ENCODE data around the gene ITIH5.

DNA sequence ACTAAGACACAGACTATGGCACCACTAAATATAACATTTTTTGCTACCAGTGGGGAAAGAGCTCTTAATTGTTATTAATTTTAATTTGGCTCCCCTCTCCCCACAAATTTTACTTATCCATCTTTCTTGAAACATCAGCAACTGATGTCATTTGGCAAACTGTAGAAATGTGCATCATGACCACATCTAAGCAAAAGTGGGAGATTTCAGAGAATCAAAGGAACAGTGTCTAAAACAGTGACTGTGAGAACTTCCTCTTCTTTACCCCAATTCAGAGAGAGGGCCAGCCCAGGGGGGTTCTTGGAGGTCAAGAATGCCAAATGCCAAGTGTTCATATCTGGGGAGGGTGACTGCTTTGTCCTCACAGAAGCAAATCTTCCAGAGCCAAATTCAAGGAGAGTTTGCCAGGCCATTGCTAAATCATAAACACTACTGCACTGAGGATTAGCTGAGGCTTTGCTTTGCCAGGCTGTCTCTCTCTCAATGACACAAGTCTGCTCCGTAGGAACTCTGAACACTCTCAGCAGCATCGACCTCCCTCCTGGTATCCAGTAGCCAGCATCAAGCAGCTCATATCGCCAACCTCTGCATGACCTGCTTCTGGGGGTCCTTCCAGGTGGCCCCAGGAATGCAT lies 65.6 kb downstream of the ITIH5 start:
- TF ChIP-seq, protein P1, sequence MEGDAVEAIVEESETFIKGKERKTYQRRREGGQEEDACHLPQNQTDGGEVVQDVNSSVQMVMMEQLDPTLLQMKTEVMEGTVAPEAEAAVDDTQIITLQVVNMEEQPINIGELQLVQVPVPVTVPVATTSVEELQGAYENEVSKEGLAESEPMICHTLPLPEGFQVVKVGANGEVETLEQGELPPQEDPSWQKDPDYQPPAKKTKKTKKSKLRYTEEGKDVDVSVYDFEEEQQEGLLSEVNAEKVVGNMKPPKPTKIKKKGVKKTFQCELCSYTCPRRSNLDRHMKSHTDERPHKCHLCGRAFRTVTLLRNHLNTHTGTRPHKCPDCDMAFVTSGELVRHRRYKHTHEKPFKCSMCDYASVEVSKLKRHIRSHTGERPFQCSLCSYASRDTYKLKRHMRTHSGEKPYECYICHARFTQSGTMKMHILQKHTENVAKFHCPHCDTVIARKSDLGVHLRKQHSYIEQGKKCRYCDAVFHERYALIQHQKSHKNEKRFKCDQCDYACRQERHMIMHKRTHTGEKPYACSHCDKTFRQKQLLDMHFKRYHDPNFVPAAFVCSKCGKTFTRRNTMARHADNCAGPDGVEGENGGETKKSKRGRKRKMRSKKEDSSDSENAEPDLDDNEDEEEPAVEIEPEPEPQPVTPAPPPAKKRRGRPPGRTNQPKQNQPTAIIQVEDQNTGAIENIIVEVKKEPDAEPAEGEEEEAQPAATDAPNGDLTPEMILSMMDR (IDR thresholded peaks at IDR 0.05; ENCODE audit: poor library complexity, severe bottlenecking): no peak
- TF ChIP-seq SMC3 (conservative IDR thresholded peaks at IDR 0.05; ENCODE audit: poor library complexity) (no peak), TAF1 (IDR thresholded peaks at IDR 0.05; ENCODE audit: low read depth) (no peak), MXI1 (conservative IDR thresholded peaks at IDR 0.05; ENCODE audit: poor library complexity, severe bottlenecking) (no peak), POLR2AphosphoS5 (IDR thresholded peaks at IDR 0.05) (no peak)
- TF ChIP-seq, protein P2, sequence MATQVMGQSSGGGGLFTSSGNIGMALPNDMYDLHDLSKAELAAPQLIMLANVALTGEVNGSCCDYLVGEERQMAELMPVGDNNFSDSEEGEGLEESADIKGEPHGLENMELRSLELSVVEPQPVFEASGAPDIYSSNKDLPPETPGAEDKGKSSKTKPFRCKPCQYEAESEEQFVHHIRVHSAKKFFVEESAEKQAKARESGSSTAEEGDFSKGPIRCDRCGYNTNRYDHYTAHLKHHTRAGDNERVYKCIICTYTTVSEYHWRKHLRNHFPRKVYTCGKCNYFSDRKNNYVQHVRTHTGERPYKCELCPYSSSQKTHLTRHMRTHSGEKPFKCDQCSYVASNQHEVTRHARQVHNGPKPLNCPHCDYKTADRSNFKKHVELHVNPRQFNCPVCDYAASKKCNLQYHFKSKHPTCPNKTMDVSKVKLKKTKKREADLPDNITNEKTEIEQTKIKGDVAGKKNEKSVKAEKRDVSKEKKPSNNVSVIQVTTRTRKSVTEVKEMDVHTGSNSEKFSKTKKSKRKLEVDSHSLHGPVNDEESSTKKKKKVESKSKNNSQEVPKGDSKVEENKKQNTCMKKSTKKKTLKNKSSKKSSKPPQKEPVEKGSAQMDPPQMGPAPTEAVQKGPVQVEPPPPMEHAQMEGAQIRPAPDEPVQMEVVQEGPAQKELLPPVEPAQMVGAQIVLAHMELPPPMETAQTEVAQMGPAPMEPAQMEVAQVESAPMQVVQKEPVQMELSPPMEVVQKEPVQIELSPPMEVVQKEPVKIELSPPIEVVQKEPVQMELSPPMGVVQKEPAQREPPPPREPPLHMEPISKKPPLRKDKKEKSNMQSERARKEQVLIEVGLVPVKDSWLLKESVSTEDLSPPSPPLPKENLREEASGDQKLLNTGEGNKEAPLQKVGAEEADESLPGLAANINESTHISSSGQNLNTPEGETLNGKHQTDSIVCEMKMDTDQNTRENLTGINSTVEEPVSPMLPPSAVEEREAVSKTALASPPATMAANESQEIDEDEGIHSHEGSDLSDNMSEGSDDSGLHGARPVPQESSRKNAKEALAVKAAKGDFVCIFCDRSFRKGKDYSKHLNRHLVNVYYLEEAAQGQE (IDR thresholded peaks at IDR 0.05; ENCODE audit: borderline replicate concordance): no peak
